HEK293 (cell line): ENCODE results near the gene CHSY1.

ENCODE experiments used
- CTCF ChIA-PET: fragments of 350-600 bp; formaldehyde crosslinking; extraction: SDS; loops from one replicate; lab custom pipeline; 2021; ENCODE audit warnings: antibody characterized with exemption; lab: Yijun Ruan, JAX
- POLR2A ChIA-PET: fragments of 300-600 bp; formaldehyde crosslinking; extraction: SDS; loops from one replicate; lab custom pipeline; 2020; ENCODE audit warnings: antibody characterized with exemption, inconsistent platforms; lab: Yijun Ruan, JAX
- H3K27ac ChIP-seq: fragments of 200-500 bp; sonication (Bioruptor generic); 2 replicates; pipeline ENCODE4 v1.5.1; 2014; ENCODE audit warnings: low read depth, low read length, control low read depth, inconsistent platforms; ENCODE audit errors: extremely low read depth
- H3K36me3 ChIP-seq, 2 experiments: fragments of 200-500 bp in 1 of 2; sonication (Bioruptor generic) in 1 of 2; 1 replicate in 1 of 2; 2 replicates in 1 of 2; pipeline ENCODE4 v1.5.1; 2014 to 2017; ENCODE audit warnings: inconsistent platforms in 2 of 2, low read length in 2 of 2; ENCODE audit not compliant: control insufficient read depth in 2 of 2, insufficient read depth in 1 of 2
- H3K4me1 ChIP-seq: fragments of 200-500 bp; sonication (Bioruptor generic); 2 replicates; pipeline ENCODE4 v1.5.1; 2014; ENCODE audit warnings: mild to moderate bottlenecking, low read length, inconsistent platforms; ENCODE audit not compliant: control insufficient read depth, insufficient read depth
- H3K4me3 ChIP-seq: 2 replicates; pipeline ENCODE4 v1.5.1; 2011; ENCODE audit warnings: low read depth, mild to moderate bottlenecking, control low read depth, low read length, moderate library complexity
- H3K9me3 ChIP-seq: fragments of 200-500 bp; sonication (Bioruptor generic); 2 replicates; pipeline ENCODE4 v1.5.1; 2014; ENCODE audit warnings: low read depth, low read length, inconsistent platforms; ENCODE audit not compliant: control insufficient read depth, insufficient read depth
- GFI1B ChIP-seq: fragments of 450-650 bp; formaldehyde crosslinking; IDR thresholded peaks from 2 replicates; pipeline ENCODE4 v1.5.1; 2016; ENCODE audit warnings: missing biosample characterization, missing genetic modification characterization
- GLIS1 ChIP-seq: fragments of 450-650 bp; formaldehyde crosslinking; IDR thresholded peaks from 2 replicates; pipeline ENCODE4 v1.5.1; 2016; ENCODE audit warnings: missing biosample characterization, missing genetic modification characterization
- HOXA7 ChIP-seq: sonication (generic); formaldehyde crosslinking; IDR thresholded peaks from 2 replicates; pipeline ENCODE4 v1.8.1; 2022; ENCODE audit warnings: missing genetic modification reagents, borderline replicate concordance
- MYNN ChIP-seq: fragments of 450-650 bp; formaldehyde crosslinking; IDR thresholded peaks from 2 replicates; pipeline ENCODE4 v1.5.1; 2016; ENCODE audit warnings: missing biosample characterization, missing genetic modification characterization, borderline replicate concordance
- OVOL3 ChIP-seq: fragments of 450-650 bp; formaldehyde crosslinking; IDR thresholded peaks from 2 replicates; pipeline ENCODE4 v1.5.1; 2016; ENCODE audit warnings: missing biosample characterization, missing genetic modification characterization
- SP2 ChIP-seq: fragments of 450-650 bp; formaldehyde crosslinking; IDR thresholded peaks from 2 replicates; pipeline ENCODE4 v1.5.1; 2016; ENCODE audit warnings: missing biosample characterization, missing genetic modification characterization
- SP3 ChIP-seq: fragments of 450-650 bp; formaldehyde crosslinking; IDR thresholded peaks from 2 replicates; pipeline ENCODE4 v1.5.1; 2016; ENCODE audit warnings: missing biosample characterization, missing genetic modification characterization
- TCF7L2 ChIP-seq: IDR thresholded peaks from 2 replicates; pipeline ENCODE4 v1.6.1; 2011; ENCODE audit warnings: low read depth, mild to moderate bottlenecking, inconsistent platforms, low read length, moderate library complexity, borderline replicate concordance
- WT1 ChIP-seq: fragments of 450-650 bp; formaldehyde crosslinking; IDR thresholded peaks from 2 replicates; pipeline ENCODE4 v1.5.1; 2016; ENCODE audit warnings: missing biosample characterization, missing genetic modification characterization
- YY1 ChIP-seq: fragments of 450-650 bp; formaldehyde crosslinking; IDR thresholded peaks from 2 replicates; pipeline ENCODE4 v1.5.1; 2018; ENCODE audit warnings: missing biosample characterization, missing genetic modification characterization
- ZBTB1 ChIP-seq: fragments of 450-650 bp; formaldehyde crosslinking; IDR thresholded peaks from 2 replicates; pipeline ENCODE4 v1.5.1; 2016; ENCODE audit warnings: missing biosample characterization, missing genetic modification characterization
- ZBTB21 ChIP-seq: fragments of 450-650 bp; formaldehyde crosslinking; IDR thresholded peaks from 2 replicates; pipeline ENCODE4 v1.5.1; 2017; ENCODE audit warnings: missing biosample characterization, missing genetic modification characterization
- ZEB2 ChIP-seq: fragments of 450-650 bp; formaldehyde crosslinking; IDR thresholded peaks from 2 replicates; pipeline ENCODE4 v1.5.1; 2016; ENCODE audit warnings: missing biosample characterization, missing genetic modification characterization
- ZNF10 ChIP-seq: fragments of 450-650 bp; formaldehyde crosslinking; IDR thresholded peaks from 2 replicates; pipeline ENCODE4 v1.5.1; 2017; ENCODE audit warnings: missing biosample characterization, missing genetic modification characterization
- ZNF132 ChIP-seq: fragments of 450-650 bp; formaldehyde crosslinking; IDR thresholded peaks from 2 replicates; pipeline ENCODE4 v1.5.1; 2017; ENCODE audit warnings: missing biosample characterization, missing genetic modification characterization, borderline replicate concordance
- ZNF19 ChIP-seq: fragments of 450-650 bp; formaldehyde crosslinking; IDR thresholded peaks from 2 replicates; pipeline ENCODE4; 2016; ENCODE audit warnings: missing biosample characterization, missing genetic modification characterization, low read depth
- ZNF2 ChIP-seq: fragments of 450-650 bp; formaldehyde crosslinking; IDR thresholded peaks from 2 replicates; pipeline ENCODE4 v1.5.1; 2016; ENCODE audit warnings: missing biosample characterization, missing genetic modification characterization
- ZNF221 ChIP-seq: fragments of 450-650 bp; formaldehyde crosslinking; IDR thresholded peaks from 2 replicates; pipeline ENCODE4 v1.5.1; 2017; ENCODE audit warnings: missing biosample characterization, missing genetic modification characterization, borderline replicate concordance
- ZNF24 ChIP-seq: fragments of 450-650 bp; formaldehyde crosslinking; IDR thresholded peaks from 2 replicates; pipeline ENCODE4 v1.5.1; 2016; ENCODE audit warnings: missing biosample characterization, missing genetic modification characterization
- ZNF266 ChIP-seq: fragments of 450-650 bp; formaldehyde crosslinking; IDR thresholded peaks from 2 replicates; pipeline ENCODE4 v1.5.1; 2016; ENCODE audit warnings: missing biosample characterization, missing genetic modification characterization, low read depth
- ZNF37A ChIP-seq: fragments of 450-650 bp; IDR thresholded peaks from 2 replicates; pipeline ENCODE4 v1.5.1; 2018; ENCODE audit warnings: missing biosample characterization, missing genetic modification characterization
- ZNF394 ChIP-seq: fragments of 450-650 bp; formaldehyde crosslinking; IDR thresholded peaks from 2 replicates; pipeline ENCODE4 v1.5.1; 2016; ENCODE audit warnings: missing biosample characterization, missing genetic modification characterization, mild to moderate bottlenecking, moderate library complexity, borderline replicate concordance
- ZNF529 ChIP-seq: fragments of 450-650 bp; formaldehyde crosslinking; IDR thresholded peaks from 2 replicates; pipeline ENCODE4 v1.5.1; 2017; ENCODE audit warnings: missing genetic modification characterization, missing biosample characterization; ENCODE audit not compliant: insufficient replicate concordance
- ZNF561 ChIP-seq: fragments of 450-650 bp; IDR thresholded peaks from 2 replicates; pipeline ENCODE4 v1.5.1; 2018; ENCODE audit warnings: missing biosample characterization, missing genetic modification characterization, borderline replicate concordance
- ZNF623 ChIP-seq: fragments of 450-650 bp; formaldehyde crosslinking; IDR thresholded peaks from 2 replicates; pipeline ENCODE4 v1.5.1; 2016; ENCODE audit warnings: missing biosample characterization, missing genetic modification characterization
- ZNF747 ChIP-seq: fragments of 450-650 bp; formaldehyde crosslinking; IDR thresholded peaks from 2 replicates; pipeline ENCODE4 v1.5.1; 2016; ENCODE audit warnings: missing biosample characterization, missing genetic modification characterization
- ZNF76 ChIP-seq: fragments of 450-650 bp; formaldehyde crosslinking; IDR thresholded peaks from 2 replicates; pipeline ENCODE4; 2016; ENCODE audit warnings: low read depth, missing biosample characterization, missing genetic modification characterization, borderline replicate concordance
- ZNF768 ChIP-seq: fragments of 450-650 bp; formaldehyde crosslinking; IDR thresholded peaks from 2 replicates; pipeline ENCODE4 v1.5.1; 2018; ENCODE audit warnings: missing biosample characterization, mild to moderate bottlenecking, missing genetic modification characterization
- ZNF785 ChIP-seq: fragments of 450-650 bp; formaldehyde crosslinking; IDR thresholded peaks from 2 replicates; pipeline ENCODE4 v1.5.1; 2016; ENCODE audit warnings: missing biosample characterization, missing genetic modification characterization
- TF ChIP-seq, protein P1 (sequence below): fragments of 450-650 bp; formaldehyde crosslinking; IDR thresholded peaks from 2 replicates; pipeline ENCODE4 v1.5.1; 2016; ENCODE audit warnings: missing biosample characterization, missing genetic modification characterization
- TF ChIP-seq, protein P2 (sequence below): fragments of 450-650 bp; formaldehyde crosslinking; IDR thresholded peaks from 2 replicates; pipeline ENCODE4 v1.5.1; 2016; ENCODE audit warnings: missing biosample characterization, missing genetic modification characterization, low read depth
- TF ChIP-seq, protein P3 (sequence below): fragments of 450-650 bp; formaldehyde crosslinking; IDR thresholded peaks from 2 replicates; pipeline ENCODE4 v1.5.1; 2016; ENCODE audit warnings: missing biosample characterization, missing genetic modification characterization
- TF ChIP-seq, protein P4 (sequence below): fragments of 450-650 bp; formaldehyde crosslinking; IDR thresholded peaks from 2 replicates; pipeline ENCODE4 v1.5.1; 2016; ENCODE audit warnings: missing biosample characterization, missing genetic modification characterization

CHSY1 gene

DNA sequence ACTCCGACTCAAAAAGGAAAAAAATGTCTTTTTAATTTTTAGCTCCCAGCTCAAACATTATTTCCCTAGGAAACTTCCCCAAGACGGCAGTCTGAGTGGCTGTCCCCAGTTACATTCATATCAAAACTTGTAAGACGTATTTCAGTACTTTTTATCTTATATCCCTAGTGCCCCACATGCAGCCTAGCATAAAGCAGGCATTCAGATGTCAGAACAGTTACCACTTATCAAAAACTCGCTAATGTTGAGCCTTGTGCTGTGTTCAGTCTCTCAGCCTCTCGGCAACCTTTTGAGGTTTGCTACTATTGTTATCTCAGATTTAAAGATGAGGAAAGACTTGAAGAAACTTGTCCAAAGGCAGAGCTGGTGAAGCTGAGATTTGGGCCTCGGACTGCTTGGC is 32.1 kb upstream of the CHSY1 start (continued):
- TF ChIP-seq ZNF747 (no peak), YY1 (tag by site-specific recombination) (no peak), ZNF768 (tag by site-specific recombination) (no peak), TCF7L2 (no peak), WT1 (tag by site-specific recombination) (no peak), ZNF37A (tag by site-specific recombination) (no peak)

DNA sequence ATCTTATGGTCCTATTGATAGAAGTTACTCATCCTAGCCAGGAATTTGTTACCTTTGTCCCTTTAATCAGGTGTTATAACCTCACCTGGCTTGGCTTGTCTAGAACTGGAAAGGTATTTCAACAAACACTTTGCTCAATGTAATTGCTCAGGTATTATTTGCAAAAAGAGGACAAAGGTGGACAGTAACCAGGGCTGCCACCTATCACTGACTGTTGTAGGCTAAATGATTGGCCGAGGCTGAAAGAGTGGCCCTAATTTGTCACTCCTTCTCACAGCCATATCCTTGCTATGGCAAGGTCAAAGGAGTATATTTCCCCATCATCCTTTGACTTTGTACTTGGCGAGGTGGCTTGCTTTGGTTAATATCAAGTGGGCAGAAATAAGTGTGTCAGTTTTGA is 28.2 kb upstream of the CHSY1 start:
- CTCF ChIA-PET: interaction anchor here (0.7 to 3.0 kb wide), 2 partner anchors 9 to 13 kb away, joined by 3 to 28 read pairs; no protein-coding TSS in a partner anchor

DNA sequence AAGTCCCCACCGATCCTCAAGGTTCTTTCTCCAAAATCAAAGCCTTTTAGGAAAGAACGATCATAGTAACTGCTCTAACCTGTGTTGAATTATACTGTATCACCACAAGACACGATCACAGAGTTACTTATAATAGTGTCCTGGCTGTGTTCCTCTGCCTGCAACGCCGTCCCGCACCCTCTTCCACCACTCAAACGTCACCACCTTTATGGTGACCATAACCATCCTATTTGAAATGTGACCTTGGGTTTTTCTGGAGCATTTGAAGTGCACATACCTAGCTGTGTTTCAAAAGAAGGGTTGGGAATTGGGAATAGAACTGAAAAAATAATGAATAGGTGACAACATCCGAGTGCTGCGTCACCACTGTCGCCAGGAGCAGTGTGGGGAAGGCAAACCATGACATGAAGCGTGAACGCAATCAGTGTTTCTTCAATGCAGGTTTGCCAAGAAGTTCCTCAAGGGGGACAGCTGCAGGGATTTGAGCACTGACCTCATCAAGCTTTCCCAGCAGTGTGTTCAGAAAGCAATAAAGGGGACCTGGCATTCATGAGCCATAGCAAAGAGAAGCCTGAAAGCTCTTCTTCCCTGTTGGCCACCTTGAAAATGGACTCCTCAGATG is 26.2 kb upstream of the CHSY1 start:
- H3K27ac ChIP-seq: no peak overlapping the region
- no peaks in the 10 kb centered on the region for H3K9me3 ChIP-seq
- ChIA-PET POLR2A (interaction anchor here (1.2 kb wide), 2 partner anchors 15 to 16 kb away, joined by 3 to 5 read pairs; partner anchors contain the start of gene SNRPA1), CTCF (interaction anchor here (0.7 to 3.0 kb wide), 4 partner anchors 10 to 262 kb away, joined by 3 to 28 read pairs (median 4); no protein-coding TSS in a partner anchor)
- peaks cover 57 to 60% of the 10 kb centered on the region in 2 experiments for H3K36me3 ChIP-seq
- no peak overlapping the region for H3K4me3 ChIP-seq
- no peaks in the 10 kb centered on the region for H3K4me1 ChIP-seq
- TF ChIP-seq ZNF266 (no peak), HOXA7 (no peak), ZNF394 (tag by site-specific recombination) (no peak), ZNF785 (tag by site-specific recombination) (no peak), ZNF37A (tag by site-specific recombination) (no peak), ZBTB1 (tag by site-specific recombination) (no peak), ZNF221 (no peak), SP2 (tag by site-specific recombination) (no peak), GFI1B (tag by site-specific recombination) (peak; percentile 76; the same call in 1 of the 2 replicates), SP3 (tag by site-specific recombination) (no peak), ZNF10 (tag by site-specific recombination) (no peak), YY1 (tag by site-specific recombination) (no peak), OVOL3 (no peak), ZNF2 (tag by site-specific recombination) (no peak), ZNF24 (tag by site-specific recombination) (peak; percentile 52; the same call in 1 of the 2 replicates)
- TF ChIP-seq, protein P1, sequence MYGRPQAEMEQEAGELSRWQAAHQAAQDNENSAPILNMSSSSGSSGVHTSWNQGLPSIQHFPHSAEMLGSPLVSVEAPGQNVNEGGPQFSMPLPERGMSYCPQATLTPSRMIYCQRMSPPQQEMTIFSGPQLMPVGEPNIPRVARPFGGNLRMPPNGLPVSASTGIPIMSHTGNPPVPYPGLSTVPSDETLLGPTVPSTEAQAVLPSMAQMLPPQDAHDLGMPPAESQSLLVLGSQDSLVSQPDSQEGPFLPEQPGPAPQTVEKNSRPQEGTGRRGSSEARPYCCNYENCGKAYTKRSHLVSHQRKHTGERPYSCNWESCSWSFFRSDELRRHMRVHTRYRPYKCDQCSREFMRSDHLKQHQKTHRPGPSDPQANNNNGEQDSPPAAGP (tag by site-specific recombination): no peak
- TF ChIP-seq, protein P2, sequence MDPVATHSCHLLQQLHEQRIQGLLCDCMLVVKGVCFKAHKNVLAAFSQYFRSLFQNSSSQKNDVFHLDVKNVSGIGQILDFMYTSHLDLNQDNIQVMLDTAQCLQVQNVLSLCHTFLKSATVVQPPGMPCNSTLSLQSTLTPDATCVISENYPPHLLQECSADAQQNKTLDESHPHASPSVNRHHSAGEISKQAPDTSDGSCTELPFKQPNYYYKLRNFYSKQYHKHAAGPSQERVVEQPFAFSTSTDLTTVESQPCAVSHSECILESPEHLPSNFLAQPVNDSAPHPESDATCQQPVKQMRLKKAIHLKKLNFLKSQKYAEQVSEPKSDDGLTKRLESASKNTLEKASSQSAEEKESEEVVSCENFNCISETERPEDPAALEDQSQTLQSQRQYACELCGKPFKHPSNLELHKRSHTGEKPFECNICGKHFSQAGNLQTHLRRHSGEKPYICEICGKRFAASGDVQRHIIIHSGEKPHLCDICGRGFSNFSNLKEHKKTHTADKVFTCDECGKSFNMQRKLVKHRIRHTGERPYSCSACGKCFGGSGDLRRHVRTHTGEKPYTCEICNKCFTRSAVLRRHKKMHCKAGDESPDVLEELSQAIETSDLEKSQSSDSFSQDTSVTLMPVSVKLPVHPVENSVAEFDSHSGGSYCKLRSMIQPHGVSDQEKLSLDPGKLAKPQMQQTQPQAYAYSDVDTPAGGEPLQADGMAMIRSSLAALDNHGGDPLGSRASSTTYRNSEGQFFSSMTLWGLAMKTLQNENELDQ: no peak

More for the DNA sequence above, 28.2 kb upstream of the CHSY1 start:
- H3K4me1 ChIP-seq: no peaks in the 10 kb centered on the region
- TF ChIP-seq ZNF2 (tag by site-specific recombination) (no peak), MYNN (tag by site-specific recombination) (no peak), ZBTB21 (tag by site-specific recombination) (no peak), ZNF561 (tag by site-specific recombination) (no peak), ZNF132 (no peak), ZNF19 (tag by site-specific recombination) (no peak), GLIS1 (tag by site-specific recombination) (no peak), ZNF529 (tag by site-specific recombination) (no peak), ZNF623 (tag by site-specific recombination) (no peak), ZEB2 (tag by site-specific recombination) (no peak), ZNF76 (tag by site-specific recombination) (no peak)
- TF ChIP-seq, protein P3, sequence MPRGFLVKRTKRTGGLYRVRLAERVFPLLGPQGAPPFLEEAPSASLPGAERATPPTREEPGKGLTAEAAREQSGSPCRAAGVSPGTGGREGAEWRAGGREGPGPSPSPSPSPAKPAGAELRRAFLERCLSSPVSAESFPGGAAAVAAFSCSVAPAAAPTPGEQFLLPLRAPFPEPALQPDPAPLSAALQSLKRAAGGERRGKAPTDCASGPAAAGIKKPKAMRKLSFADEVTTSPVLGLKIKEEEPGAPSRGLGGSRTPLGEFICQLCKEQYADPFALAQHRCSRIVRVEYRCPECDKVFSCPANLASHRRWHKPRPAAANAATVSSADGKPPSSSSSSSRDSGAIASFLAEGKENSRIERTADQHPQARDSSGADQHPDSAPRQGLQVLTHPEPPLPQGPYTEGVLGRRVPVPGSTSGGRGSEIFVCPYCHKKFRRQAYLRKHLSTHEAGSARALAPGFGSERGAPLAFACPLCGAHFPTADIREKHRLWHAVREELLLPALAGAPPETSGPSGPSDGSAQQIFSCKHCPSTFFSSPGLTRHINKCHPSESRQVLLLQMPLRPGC (tag by site-specific recombination): no peak
- TF ChIP-seq, protein P4, sequence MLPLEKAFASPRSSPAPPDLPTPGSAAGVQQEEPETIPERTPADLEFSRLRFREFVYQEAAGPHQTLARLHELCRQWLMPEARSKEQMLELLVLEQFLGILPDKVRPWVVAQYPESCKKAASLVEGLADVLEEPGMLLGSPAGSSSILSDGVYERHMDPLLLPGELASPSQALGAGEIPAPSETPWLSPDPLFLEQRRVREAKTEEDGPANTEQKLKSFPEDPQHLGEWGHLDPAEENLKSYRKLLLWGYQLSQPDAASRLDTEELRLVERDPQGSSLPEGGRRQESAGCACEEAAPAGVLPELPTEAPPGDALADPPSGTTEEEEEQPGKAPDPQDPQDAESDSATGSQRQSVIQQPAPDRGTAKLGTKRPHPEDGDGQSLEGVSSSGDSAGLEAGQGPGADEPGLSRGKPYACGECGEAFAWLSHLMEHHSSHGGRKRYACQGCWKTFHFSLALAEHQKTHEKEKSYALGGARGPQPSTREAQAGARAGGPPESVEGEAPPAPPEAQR: no peak
- no peak overlapping the region for H3K4me3 ChIP-seq
- H3K36me3 ChIP-seq: peaks cover 57 to 59% of the 10 kb centered on the region in 2 experiments
- no peaks in the 10 kb centered on the region for H3K9me3 ChIP-seq
- H3K27ac ChIP-seq: no peak overlapping the region
- POLR2A ChIA-PET: interaction anchor here (0.7 kb wide), 1 partner anchor 69 kb away, joined by 3 read pairs; no protein-coding TSS in a partner anchor
